ENCODE results near the gene OLIG1. TPM values are rescaled to one million over a fixed set of nuclear protein-coding genes. Genes with fewer than 3 reads are reported as not detected.

Gene OLIG1
- total RNA-seq, 2 donors from 2014 or later = not detected

DNA sequence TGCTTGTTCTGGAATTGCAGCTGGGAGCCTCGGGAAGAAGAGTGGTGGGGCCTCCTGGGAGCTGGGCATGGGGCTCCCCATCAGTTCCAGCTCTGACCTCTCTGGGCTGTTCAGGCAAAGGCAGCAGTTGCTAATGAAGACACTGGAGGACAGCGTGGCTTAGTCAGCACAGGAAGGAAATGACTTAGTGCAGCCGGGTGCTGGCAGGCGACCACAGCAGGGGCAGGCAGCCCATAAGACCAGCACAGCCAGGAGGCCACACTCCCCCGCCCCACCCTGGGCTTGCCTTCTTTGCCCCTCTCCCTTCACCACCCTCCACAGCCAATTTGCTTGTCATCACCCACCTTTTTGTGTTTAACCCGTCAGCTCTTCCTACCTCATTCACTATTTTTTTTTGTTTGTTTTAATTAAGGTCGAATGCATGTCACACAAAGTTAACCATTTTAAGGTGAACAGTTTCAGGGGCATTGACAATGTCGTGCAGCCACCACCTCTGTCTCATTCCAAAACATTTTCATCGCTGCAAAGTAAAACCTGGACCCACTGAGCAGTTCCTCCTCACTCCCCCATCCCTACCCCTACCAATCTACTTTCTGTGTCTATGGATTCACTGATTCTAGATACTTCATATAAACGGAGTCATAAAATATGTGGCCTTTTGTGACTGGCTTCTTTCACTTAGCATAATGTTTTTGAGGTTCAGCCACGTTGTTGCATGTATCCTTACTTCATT lies 33.3 kb upstream of the OLIG1 start:
- Histone ChIP-seq H3K36me3 (no peaks in the 10 kb centered on the region), H3K4me1 (peaks cover 0 to 4% of the 10 kb centered on the region in 2 donors), H3K27ac (no peak overlapping the region), H3K27me3 (peaks cover 6 to 12% of the 10 kb centered on the region in 2 donors), H3K4me3 (no peak overlapping the region), H3K9me3 (no peaks in the 10 kb centered on the region)
- DNase-seq (ENCODE audit: low spot score) = no peak
- TF ChIP-seq, protein P1, sequence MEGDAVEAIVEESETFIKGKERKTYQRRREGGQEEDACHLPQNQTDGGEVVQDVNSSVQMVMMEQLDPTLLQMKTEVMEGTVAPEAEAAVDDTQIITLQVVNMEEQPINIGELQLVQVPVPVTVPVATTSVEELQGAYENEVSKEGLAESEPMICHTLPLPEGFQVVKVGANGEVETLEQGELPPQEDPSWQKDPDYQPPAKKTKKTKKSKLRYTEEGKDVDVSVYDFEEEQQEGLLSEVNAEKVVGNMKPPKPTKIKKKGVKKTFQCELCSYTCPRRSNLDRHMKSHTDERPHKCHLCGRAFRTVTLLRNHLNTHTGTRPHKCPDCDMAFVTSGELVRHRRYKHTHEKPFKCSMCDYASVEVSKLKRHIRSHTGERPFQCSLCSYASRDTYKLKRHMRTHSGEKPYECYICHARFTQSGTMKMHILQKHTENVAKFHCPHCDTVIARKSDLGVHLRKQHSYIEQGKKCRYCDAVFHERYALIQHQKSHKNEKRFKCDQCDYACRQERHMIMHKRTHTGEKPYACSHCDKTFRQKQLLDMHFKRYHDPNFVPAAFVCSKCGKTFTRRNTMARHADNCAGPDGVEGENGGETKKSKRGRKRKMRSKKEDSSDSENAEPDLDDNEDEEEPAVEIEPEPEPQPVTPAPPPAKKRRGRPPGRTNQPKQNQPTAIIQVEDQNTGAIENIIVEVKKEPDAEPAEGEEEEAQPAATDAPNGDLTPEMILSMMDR (IDR thresholded peaks at IDR 0.05) = no peak

DNA sequence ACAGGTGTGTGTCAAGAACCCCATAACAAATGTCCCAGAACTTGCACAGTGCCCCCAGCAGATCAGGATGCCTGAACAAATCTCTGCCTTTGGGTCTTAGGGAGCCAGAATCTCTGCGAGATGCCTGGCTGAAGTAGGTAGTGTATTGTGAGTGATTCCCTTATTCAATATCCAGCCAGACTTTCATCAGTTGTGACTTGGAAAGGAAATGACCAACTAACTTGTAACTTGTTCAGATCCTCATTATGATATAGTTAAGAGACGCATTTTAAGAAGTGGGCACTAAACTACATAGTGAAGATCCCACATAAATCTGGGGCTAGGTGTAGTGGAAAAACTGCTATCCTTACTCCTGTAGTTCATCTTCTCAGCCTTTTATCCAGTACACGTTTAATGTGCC lies 32.4 kb upstream of the OLIG1 start:
- Histone ChIP-seq H3K36me3 (no peaks in the 10 kb centered on the region), H3K9me3 (no peaks in the 10 kb centered on the region), H3K4me3 (no peak overlapping the region), H3K27me3 (peaks cover 6 to 9% of the 10 kb centered on the region in 2 donors), H3K4me1 (peaks cover 0 to 4% of the 10 kb centered on the region in 2 donors), H3K27ac (no peak overlapping the region)
- DNase-seq (ENCODE audit: low spot score) = no peak
- TF ChIP-seq, protein P1 (IDR thresholded peaks at IDR 0.05) = no peak

DNA sequence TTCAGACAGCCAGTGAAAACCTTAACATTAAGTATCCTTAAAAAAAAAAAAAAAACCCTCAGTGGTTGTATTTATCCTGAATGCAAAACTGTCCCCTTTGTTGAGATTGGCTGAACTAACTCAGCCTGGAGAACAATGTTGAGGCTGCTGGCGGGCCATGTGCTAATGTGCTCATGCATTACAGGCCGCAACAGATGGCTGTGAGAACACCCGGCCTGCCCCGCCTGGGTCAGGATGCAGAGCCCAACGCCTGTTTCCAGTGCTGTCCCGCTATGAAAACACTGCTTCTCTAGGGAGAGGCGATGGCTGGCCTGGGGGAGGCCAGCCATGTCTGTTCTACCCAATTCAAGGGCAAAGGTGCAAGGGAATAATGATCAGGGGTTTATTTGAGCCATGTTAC lies 30.4 kb upstream of the OLIG1 start:
- H3K27ac ChIP-seq = no peak overlapping the region
- no peaks in the 10 kb centered on the region for H3K4me1 ChIP-seq
- H3K36me3 ChIP-seq = no peaks in the 10 kb centered on the region
- peaks cover under 1 to 6% of the 10 kb centered on the region in 2 donors for H3K27me3 ChIP-seq
- no peaks in the 10 kb centered on the region for H3K9me3 ChIP-seq
- DNase-seq (ENCODE audit: low spot score) = no peak
- no peak overlapping the region for H3K4me3 ChIP-seq
- TF ChIP-seq, protein P1 (IDR thresholded peaks at IDR 0.05) = no peak

DNA sequence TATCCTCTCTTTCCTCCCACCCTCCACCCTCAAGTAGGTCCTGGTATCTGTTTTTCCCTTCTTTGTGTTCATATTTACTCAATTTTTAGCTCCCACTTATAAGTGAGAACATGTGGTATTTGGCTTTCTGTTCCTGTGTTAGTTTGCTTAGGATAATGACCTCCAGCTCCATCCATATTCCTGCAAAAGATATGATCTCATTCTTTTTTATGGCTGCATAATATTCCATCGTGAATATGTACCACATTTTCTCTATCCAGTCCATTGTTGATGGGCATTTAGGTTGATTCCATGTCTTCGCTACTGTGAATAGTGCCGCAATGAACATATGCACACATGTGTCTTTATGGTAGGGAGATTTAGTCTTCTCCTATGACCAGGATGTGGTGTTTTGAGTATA lies 29.7 kb upstream of the OLIG1 start:
- TF ChIP-seq, protein P1 (IDR thresholded peaks at IDR 0.05) = no peak
- Histone ChIP-seq H3K4me1 (no peaks in the 10 kb centered on the region), H3K9me3 (no peaks in the 10 kb centered on the region), H3K36me3 (no peaks in the 10 kb centered on the region), H3K4me3 (no peak overlapping the region), H3K27ac (no peak overlapping the region), H3K27me3 (peaks cover 0 to 4% of the 10 kb centered on the region in 2 donors)
- no peak for DNase-seq (ENCODE audit: low spot score)

DNA sequence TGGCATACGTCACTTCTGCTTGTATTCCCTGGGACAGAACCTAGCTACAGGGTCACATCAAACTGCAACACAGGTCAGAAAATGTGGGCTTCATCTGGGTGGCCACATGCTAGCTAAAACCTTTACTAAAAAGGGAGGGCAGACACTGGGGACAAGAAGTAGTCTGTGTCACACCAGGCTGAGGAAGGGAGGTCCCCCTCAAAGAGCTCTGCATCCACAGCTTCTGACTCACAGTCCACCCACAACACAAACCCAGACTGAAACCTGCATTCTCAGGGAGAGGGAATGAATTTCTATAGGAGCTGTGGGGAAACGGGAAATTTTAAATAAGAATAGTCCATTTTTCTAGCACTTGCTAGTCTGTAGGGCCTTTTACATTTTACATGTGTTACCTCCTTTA lies 28.0 kb upstream of the OLIG1 start:
- peaks cover 0 to 3% of the 10 kb centered on the region in 2 donors for H3K27me3 ChIP-seq
- no peak for DNase-seq (ENCODE audit: low spot score)
- H3K4me1 ChIP-seq = no peaks in the 10 kb centered on the region
- H3K4me3 ChIP-seq = no peak overlapping the region
- H3K36me3 ChIP-seq = no peaks in the 10 kb centered on the region
- TF ChIP-seq, protein P1 (IDR thresholded peaks at IDR 0.05) = no peak
- no peaks in the 10 kb centered on the region for H3K9me3 ChIP-seq
- H3K27ac ChIP-seq = no peak overlapping the region

DNA sequence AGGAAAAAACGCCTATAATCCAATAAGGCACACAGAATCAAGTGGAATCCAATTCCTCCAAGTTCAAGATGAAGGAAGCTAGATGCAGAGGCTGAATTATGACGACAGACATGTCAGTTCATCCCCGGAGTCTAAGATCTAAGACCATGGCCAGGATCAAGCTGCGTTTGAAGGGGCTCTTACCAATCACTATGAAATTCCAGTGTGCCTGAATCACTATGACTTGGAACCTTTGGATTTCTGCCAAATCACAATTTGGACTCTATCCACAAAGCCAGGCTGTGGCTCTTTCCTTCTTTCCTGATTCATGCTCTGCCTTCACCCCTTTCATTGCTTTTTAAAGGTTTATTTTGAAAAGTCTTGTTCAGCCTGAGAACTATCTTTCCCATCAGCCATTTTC lies 27.1 kb upstream of the OLIG1 start:
- no peak for DNase-seq (ENCODE audit: low spot score)
- no peaks in the 10 kb centered on the region for H3K36me3 ChIP-seq
- no peaks in the 10 kb centered on the region for H3K4me1 ChIP-seq
- TF ChIP-seq, protein P1 (IDR thresholded peaks at IDR 0.05) = no peak
- H3K27me3 ChIP-seq = peaks cover 0 to 3% of the 10 kb centered on the region in 2 donors
- no peak overlapping the region for H3K4me3 ChIP-seq
- H3K27ac ChIP-seq = no peak overlapping the region
- H3K9me3 ChIP-seq = no peaks in the 10 kb centered on the region

Data from right atrium auricular region (tissue), 2 donors.